GM18520 (cell line): ENCODE results near the gene SLIT1.
"Not testable (repeated sequence)": the region's sequence is repeated elsewhere in the genome, so short reads cannot be mapped to it uniquely, and the experiment has no call there.

Experiments used
- ATAC-seq: cut with Tn5 transposase; IDR thresholded peaks from one replicate; pipeline ENCODE4 v1.9.1; 2021; ENCODE audit not compliant: unreplicated experiment

The SLIT1 gene

DNA sequence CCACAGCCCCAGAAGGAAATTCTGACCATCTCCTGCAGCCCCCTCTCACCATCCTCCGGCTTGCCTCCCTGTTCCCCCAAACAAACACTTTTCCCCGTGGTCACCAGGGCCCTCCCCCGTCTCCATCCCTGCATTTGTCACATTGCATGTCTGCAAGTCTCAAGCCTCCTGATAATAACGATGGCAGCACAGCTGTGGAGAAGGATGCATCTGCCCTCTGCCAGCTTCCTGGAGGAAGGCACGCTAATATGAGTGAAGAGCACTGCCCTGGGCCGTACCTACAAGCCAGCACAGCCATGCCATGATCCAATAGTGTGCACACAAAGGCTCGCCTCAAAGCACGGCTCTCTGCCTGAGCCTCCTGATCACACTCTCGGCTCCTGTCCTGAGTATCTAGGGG is 98.5 kb downstream of the SLIT1 start:
- no peak for ATAC-seq

DNA sequence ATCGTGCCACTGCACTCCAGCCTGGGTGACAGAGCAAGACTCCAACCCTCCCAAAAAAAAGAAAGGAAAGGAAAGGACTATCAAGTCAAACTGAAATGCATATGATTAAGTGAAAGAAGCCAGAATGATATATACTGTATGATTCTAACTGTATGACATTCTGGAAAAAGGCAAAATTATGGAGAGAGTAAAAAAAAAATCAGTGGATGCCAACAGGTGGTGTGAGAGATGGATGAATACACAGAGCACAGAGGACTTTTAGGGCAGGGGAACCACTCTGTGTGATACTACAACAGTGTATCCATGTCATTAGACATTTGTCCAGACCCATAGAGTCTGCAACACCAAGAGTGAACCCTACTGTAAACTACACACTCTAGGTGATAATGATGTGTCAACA is 99.2 kb downstream of the SLIT1 start:
- ATAC-seq = no peak

DNA sequence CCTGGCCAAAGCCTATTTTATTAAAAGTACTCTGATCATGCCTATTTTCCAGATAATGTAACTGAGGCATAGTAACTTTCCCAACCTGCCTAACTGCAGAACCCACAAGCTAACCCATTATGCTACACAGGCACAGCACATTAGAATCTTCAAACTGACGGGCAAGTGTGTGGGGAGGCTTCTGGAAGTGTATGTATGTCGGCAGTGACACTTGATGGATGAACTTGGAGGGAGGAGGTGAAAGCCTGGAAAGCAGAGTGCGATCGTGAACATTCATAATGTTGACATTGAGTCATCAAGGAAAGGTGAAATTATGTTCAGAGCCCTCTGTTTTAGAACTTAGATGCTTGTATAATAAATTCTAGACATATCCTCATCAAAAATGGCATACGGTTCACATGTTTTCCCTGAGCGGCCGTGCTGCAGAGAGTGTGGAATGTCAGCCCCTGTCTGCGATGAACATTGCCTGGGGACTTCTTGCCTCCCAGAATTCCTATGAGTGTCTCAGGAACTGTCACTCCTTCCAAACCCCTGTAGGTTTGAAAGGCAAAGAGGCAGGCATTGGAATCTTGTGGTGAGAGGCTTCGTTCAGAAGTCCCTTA is 102.4 kb downstream of the SLIT1 start:
- no peak for ATAC-seq

DNA sequence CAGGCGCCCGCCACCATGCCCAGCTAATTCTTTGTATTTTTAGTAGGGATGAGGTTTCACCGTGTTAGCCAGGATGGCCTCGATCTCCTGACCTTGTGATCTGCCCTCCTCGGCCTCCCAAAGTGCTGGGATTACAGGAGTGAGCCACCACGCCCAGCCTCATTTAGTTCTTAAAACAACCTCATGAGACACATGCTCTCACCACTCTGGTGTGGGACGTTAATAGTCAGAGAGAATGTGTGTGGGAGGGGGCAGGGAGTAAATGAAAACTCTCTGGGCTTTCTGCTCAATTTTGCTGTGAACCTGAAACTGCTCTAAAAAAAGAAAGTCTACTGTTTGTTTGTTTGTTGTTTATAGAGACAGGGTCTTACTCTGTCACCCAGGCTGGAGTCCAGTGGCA is 103.2 kb downstream of the SLIT1 start:
- ATAC-seq = not testable (repeated sequence)

DNA sequence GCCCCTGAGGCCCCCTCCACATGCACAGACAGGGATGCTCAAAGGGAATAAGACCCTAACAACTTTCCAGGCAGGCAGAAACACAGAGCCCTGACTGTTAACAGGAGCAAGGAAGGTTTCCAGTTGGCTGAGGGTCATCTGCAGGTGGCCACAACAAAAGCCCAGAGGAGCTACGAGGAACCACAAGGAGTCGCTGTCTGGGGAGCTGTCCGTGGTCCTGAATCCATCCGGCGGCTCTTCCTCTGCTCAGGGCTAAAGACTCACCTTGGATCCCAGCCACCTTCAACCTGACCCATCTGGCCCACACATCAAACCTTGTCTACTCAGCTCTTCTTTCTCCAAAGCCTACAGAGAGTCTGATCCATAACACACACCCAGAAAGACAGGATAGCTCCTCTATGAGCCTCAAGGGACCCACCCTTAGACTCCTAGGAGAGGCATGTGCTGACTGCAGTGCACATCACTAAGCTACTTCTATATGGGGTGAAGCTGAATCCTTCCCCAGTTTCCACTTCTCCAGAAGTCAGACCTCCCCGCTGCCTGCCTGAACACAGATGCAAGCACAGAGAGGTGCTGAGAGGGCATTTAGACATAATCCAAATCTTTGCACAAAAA is 104.0 kb downstream of the SLIT1 start:
- no peak for ATAC-seq

DNA sequence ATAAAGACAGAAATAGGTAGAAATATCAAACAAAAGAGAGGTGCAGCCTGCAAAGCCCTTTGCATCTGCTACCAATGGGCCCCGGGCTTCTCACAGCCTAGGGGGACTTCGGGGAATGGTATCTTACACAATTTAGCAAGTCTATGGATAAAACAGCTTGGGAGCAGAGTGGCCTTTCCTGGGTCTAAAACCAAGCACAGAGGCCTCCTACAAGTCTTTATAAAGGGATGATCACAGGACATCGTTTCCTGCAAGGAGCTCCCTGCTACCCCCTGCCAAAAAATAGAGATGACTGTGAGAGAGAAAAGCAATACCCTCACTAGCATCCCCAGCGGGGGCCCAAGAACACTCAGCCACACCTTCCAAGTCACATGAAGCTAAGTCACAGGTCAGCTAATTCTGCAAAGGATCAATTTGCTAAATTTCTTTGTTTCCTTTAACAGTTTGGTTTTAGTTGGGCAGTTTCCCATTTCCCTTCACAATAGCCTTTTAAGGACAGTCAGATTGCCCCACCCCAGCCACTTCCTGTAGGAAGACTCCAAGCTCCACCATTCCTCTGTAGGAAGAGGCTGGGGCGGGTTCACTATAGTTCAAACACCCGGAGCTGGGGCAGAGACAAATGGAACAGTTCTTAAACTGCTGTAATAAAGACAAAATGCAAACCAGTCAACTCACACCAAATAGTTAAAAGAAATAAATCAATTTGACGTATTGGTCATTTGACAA is 105.5 kb downstream of the SLIT1 start:
- ATAC-seq = no peak

DNA sequence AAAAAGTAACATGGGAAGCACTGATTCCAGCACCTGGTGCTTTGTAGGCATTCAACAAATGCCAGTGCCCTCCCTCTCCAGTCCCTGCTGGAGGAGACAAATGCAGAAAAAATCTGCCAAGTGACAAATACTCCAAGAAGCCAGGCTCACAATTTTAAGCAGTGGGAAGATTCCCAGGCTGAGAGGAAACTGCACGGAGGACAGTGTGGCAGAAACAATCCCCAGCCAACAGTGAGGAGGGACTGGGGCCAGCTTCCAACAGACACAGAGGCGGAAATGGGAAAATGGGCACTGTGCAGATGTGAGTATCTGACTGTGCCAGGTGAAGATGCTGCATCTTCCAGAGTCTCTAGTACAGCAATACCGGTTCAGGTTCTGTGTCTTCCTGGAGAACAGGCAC is 106.3 kb downstream of the SLIT1 start:
- ATAC-seq = no peak

DNA sequence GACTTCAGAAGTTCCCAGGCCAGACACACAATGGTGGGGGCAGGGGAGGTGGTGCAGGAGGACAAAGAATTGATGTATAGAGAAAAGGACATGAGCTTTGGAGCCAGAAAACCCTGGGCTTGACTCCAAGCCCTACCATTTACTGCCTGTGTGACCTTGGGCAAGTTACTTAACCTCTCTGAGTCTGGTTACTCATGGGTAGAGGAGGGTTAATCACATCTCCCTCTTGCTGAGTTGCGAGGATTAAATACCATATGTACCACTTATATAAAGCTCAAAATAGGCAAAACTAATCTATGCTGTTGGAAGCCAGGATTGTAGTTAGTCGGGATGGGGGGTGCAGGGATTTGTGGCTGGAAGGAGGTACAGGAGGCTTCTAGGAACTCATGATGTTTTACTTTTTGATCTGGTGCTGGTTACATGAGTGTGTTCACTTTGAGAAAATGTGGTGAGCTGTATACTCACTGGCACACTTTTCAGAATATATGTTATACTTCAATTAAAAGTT is 106.8 kb downstream of the SLIT1 start:
- ATAC-seq = no peak

DNA sequence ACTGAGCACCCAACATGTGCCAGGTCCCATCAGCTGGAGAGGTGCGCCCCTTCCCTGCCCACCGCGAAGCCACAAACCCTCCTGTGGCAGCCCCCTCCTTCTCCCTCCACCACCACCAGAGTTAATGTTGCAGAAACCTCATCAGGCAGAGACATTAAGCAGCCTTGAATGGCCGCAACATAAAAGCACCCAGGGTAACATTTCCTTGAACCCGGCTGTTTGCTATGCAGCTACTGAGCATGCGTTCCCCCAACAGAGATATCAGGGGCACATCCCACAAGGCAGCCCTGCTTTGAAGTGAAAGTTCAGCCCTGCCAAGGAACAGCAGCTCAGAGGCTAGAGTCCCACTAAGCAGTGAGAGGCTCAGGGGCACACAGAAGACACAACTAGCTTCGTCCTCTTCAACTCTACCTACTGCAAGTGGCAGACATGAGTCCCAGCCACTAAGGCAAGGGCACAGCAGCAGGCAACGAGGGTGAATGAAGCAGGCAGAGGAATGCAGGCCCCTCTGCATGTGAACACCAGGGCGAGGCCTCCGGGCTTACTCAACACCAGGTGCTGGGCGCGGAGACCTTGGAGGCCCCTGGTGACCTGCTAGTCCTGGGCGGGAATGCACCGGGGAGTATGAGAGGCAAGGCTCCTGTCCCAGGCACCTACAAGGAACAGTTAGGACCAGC is 107.4 kb downstream of the SLIT1 start:
- ATAC-seq = no peak

DNA sequence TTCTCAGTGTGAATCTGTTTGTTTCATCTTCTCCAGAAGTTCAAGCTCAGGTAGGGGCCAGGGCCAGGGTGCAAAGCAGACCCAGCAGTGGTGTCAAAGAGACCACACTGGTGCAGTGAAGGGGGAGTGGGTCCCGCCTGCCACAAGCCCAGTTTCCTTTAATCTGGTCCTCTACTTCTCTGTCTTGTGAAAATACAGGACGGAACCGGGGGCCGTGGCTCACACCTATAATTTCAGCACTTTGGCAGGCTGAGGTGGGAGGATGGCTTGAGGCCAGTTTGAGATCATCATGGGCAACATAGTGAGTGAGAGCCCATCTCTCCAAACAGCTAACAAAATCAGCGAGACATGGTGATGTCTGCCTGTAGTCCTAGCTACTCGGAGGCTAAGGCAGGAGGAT is 109.0 kb downstream of the SLIT1 start:
- ATAC-seq = no peak

DNA sequence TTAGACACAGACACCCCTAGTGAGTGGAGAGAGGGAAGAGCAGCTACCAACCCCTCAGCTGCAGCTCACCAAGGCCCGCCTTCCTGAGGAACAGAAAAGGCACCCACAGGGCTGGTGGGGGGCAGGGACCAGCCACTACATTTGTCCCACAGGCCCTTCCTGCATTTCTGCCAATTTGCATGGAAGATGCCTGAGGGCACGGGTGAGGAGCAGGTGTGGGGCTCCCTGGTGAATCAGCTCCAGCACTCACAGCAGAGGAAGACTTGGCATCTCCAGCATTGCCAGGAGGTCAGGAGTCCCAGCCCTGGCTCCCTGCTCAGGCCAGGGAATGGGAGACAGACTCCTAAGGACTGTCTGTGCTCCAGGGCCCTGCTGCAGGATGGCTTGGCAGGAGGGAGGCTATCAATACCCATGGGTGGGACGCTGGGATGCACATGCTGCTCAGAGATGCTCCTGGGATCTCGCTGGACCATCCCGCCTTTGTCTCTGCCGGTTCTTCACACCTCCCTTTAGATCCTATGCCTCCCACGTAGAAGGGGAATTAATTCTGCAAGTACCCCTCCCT is 109.7 kb downstream of the SLIT1 start:
- ATAC-seq = no peak

DNA sequence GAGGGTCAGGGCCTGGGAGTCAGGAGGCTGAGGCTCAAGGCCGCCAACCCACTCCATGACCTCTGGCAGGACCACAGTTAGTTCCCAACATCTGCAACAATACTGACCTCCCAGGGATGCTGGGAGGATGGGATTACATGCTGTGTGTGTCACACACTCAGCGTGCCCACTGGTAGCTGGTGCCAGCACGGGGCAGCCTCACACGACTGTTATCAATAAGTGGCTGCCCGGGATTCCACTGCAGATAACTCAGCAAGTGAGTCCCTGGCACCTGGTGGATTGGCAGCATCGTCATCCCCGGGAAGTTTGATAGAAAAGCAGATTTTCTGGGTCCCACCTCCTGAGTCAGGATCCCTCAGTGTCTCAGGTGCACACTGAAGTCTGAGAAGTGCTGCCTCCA is 110.3 kb downstream of the SLIT1 start:
- no peak for ATAC-seq

DNA sequence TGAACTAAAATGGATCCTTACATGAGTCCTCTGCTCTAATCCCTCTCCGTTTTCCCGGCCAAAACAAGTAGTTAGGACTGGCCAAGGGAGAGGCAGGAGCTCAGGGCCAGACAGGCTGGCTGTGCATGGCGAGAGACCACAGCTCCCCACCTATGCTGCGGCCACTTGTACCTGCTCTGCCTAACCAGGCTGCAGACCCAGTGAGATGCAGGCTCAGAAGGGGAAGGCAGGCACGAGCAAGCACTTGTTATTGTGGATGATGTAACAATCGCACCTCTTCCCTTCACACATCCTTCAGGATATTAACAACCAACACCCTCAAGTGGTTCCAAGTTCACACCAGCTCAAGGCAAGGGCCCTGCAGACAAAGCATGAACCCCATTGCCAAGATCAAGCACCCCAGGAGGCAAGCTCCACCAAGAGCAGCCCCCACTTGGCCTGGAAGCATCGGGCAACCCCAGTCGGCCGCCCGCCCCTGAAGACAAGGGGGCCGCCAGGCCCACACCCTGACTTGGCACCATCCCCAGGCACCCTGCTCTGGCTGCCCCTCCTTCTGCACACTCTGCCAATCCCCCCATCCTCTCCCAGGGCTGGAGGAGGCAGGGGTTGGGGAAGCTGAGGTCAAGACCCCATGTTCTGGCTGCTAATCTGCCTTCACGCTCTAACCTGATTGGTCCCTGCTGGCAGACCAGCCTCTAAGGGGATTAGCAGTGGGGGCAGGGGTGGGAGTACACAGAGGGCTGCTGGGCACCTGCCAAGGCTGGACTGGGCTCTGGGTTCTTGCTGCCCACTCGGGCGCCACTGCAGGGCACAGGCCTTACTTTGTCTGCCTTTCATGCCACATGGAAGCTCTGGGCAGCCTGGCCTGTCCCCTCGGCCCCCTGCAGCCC is 111.3 kb downstream of the SLIT1 start:
- ATAC-seq = no peak

DNA sequence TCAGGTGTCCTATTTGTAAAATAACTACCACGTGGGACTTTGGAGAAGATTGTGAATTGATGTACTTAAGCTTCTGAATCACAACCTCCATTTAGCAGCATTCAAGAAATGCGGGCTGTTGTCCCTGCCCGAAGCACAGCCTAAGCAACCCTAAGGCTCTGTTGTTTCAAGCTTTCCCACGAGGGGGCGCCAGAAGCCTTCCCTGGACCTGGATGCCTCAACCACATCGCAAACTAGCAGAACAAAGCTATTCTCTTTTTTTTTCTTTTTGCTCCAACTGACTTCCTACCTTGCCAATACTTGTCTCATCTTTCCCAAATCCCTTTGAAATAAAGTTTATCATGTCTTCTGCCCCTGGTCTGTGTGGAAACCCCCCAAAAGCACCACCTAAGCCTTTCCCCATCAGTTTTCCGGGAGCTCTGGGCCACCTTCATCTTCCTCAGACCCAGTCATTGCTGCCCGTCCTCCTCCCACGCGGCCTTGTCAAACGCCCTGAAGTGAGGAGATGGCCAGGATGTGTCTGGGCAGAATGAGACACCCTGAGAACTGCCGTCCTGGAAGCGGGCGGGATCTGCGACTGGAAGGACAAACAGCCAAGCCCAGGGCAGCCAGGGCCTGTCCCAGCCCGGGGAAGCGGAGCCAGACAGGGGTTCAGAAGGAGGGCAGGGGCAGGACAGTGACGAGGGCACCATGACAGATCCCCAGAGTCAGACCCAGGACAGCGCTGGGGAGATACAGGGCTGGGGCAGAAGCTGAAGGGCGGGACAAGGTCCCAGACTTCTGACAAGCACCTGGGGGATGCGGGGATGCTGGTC is 112.7 kb downstream of the SLIT1 start:
- no peak for ATAC-seq

DNA sequence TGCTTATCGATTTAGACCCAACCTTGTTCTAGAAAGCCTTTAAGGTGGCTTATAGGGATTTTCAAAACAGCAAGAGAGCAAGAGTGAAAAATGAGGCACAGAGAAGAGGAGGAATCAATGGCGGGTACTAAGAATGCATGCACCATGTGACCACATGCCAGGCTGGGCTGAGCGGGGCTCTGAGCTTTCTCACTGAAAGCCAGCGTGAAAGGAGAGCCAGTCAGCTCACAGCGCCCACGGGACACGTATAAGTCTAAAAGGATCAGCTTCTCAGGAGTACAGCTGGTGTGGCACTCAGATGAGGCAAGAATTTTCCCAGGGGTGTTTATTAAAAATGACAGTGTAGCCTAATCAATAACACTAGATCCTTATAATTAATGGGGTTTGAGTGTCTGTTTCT is 114.3 kb downstream of the SLIT1 start:
- ATAC-seq = no peak

DNA sequence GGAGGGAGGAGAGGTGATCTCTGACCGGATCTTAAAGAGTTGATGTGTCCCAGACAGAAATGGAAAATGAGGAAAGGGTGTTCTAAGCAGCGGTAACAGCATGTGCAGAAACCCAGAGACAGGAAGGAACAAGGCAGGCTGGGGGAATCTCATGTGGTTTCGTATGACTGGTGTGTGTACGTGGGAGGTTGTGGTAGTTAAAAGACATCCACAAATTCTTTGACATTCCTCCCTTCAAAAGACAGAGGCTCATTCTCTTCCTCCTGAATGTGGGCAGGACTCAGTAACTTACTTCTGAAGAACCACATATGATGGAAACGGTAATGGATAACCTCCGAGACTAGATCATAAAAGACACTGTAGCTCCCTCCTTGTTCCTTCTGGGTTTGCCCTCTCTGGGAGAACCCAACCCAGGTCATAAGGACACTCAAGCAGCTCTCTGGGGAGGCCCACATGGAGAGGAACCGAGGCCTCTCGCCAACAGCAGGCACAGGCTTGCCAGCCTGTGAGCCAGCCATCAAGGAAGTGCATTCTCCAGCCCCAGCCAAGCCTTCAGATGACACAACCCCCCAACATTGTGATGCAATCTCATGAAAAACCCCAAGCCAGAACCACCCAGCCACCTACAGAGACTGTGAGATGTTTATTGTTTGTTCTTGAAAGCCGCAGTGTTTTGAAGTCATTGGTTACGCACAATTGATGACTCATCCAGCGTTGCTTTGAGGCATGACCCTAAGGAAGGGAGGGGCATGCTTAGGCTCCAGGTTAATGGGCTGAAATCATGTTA is 116.0 kb downstream of the SLIT1 start:
- no peak for ATAC-seq

DNA sequence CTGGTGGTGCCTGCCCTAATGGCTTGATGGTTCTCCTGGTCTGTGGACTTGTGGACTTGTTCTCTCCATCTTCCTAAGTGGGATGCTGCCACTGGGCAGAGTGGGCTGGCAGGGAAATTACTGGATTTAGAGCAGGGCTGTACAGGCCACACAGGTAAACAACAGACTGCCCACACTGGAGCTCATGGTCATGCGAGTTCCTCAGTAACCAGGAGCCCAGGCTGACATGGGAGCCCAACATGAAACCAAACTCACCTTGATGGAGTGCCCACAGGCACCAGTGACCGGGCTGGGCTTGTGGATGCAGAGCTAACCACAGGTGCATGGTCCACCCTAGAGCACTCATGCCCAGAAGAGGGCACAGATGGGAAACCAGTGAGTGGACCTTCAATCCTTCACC is 116.7 kb downstream of the SLIT1 start:
- ATAC-seq = no peak

DNA sequence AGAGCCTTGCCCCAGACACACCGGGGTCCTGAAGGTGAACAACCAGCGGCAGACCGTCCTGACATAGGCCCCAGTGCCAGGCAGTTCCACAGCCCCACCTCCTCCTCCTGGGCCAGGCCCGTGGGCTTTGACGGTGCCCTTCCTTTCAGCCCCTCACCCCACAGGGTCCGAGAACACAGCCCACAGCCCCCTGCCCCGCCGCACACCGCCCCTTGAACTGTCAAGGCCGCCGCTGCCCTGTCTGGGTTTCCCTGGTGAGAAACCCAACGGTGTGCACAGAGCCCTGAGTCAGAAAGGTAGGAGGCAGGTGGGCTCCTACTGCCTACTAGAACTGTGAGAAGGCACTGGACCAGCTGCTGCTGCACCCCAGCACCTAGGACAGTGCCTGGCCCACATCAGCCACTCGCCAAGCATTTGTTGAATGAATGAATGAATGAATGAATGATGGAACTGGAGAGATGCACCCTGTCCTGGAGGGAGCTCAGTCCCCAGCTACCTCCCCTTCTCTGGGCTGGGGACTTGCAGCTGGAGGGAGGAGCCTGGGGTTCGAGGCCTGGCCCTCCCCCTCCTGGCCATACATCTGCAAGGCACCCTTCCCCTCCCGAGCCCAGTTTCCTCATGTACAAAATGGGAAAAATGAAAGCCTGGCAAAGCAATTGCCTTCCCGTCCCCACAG is 117.9 kb downstream of the SLIT1 start:
- no peak for ATAC-seq
